ENCODE data around the gene PLA2G2D.

The PLA2G2D gene

GRCh38 chr1:20086800-20087199, 32.5 kb downstream of the PLA2G2D start:
- no peak for DNase-seq (ENCODE audit: low read depth)

DNA sequence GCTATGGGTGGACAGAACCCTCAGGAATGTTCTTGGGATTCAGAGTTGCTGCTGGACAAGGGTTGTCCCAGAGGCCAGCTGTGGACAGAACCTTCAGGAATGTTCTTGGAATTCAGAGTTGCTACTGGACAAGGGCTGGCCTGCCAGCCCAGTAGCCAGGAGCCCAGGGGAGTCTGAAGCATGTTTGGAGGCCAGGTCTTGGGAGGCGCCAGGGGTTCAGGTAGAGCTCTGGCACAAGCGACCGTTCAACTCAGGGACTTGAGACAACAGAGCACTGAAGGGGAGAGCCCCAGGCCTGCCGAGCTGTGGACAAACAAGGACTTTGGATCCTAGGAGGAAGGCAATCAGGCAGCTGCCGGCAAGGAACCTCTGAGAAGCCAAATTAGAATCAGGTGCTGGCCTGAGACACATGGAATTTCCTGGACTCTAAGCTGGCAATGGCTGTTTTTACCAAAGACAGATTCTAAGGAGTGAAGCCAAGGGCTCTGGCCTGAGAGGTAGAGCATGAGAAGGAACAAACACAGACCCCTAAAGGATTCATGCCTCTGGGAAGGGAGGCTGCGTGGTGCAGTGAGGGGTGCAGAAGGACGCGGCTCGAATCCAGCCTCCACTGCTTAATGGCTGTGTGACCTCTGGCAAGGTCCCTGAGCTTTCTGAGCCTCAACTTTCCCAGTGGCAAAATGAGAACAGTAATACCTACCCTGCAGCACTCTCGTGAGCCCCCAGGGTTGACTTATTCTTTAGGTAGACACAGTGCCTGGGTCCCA, 36.0 kb downstream of the PLA2G2D start:
- DNase-seq (ENCODE audit: low read depth): no peak

- DNase-seq (ENCODE audit: low read depth): no peak
Measured at GRCh38 chr1:20082772-20083171, 36.6 kb downstream of the PLA2G2D start.

- DNase-seq (ENCODE audit: low read depth): no peak
Measured at GRCh38 chr1:20081353-20081810, 38.0 kb downstream of the PLA2G2D start.

DNA sequence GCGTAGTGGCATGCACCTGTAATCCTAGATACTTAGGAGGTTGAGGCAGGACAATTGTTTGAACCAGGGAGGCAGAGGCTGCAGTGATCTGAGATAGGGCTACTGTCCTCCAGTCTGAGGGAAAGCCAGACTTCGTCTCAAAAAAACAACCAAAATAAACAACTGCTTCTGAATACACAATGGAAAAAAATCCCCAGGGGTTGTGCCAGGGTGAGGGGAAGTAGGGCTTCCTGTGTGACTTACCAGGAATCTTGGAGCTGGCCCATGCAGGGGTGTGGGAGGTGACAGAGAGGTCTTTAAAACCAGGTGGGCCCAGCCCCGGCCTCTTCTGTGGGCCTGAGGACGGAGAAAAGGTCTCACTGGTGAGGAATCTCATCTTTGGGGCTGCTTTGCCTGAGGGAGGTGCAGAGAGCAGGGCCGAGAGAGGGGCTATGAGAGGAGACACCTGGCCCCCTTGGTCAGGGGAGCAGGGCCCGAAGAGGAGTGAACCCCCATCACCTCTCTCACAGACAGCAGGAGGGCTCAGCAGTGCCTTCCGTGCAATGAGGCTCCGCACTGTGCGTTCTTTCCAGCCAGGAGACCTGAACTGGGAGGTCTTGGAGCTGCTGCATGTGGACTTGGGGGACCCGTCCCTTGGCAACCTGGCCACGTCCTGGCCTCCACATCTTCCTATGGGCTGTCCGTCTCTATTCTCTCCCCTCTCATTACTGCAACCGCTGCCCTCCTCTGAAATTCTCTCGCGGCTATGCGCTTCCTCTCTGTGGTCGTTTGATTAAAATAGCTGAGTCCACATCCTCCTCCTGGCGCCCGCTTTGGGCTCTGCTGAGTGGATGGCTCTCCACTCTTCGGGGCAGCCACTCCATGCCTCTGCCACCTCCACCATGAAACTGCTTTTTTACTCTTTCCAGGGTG, 38.6 kb downstream of the PLA2G2D start:
- DNase-seq (ENCODE audit: low read depth): no peak

DNA sequence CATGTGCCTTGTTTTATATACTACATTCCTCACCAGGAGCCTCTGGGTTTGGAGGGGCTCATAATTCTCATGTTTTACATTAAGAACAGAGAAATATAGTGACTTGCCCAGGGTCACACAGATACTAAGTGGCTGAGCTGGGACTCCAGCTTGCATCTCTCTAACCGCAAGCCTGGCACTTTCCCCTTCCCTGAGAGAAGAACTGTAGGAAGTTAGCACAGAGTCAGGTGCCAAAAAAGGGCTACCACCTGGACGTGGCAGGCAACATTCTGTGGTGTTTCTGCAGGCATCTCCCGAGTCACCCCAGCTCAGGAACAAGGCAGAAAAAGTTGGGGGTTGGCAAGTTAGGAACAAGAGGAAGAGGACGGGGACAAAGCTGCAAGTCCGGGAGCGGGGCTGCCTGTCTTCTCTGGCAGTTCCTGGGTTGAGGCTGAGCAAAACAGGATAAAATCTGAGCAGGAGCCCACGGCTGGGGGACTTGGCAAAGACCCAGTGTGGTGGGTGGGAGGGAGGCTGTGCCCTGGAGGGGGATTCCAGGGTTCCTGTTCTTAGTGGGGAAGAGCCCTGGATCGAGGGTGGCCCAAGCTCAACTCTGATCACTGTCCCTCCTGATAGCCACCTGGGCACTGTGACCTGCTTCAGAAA, 39.6 kb downstream of the PLA2G2D start:
- no peak for DNase-seq (ENCODE audit: low read depth)

- no peak for DNase-seq (ENCODE audit: low read depth)
Measured at GRCh38 chr1:20078711-20079110, 40.6 kb downstream of the PLA2G2D start.

- DNase-seq (ENCODE audit: low read depth): no peak
Measured at GRCh38 chr1:20078171-20078651, 41.1 kb downstream of the PLA2G2D start.

DNA sequence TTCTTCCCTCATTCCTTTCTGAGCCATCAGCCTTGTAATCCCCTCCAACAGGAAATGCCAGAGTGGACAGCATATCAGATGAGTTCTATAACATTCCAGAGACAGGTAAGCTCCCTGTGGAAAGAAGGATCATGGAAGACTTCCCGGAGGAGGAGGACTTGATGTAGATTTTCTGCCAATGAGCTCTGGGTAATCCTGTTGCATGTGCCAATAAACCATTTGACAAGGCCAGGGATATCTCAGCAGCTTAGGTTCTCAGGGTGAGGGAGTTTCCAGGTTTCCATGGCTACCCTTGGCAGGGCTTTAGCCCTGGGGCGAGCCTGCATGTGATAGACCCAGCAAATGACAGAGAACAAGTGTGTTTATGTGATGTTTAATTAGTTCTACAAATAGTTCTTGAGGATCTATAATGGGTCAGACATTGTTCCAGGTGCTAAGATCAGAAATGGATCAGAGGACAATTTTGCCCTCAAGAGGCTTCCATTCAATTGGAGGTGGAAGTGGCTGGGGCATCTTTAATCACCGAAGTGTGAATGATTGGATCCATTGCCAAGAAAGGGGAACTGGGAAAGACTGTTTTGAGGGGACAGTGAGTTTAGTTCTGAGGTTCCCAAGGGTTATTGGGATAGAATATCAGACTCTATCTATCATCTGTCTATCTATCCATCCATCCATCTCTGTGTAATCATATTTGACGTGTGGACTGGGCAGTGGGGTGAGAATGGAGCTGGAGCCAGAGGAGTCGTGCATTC, 42.5 kb downstream of the PLA2G2D start:
- no peak for DNase-seq (ENCODE audit: low read depth)

DNA sequence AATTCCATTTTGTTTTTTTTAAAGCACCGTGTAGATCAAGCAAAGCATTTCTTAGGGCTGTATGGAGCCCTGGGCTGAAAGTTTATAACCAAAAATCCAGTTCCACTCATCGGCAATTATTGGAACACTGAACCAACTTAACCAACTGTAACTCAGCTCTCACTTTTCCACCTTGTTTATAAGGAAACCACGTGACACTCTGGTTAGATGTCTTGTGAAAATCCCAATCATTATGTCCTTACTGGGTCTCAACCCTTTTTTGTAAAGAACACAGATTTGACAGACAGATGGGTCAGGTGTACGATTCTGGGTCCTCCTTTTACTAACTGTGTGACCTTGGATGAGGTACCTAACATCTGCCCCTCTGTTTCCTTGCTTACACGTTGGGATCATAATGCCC, 43.1 kb downstream of the PLA2G2D start:
- no peak for DNase-seq (ENCODE audit: low read depth)

- DNase-seq (ENCODE audit: low read depth): no peak
Measured at GRCh38 chr1:20075345-20075744, 44.0 kb downstream of the PLA2G2D start.

DNA sequence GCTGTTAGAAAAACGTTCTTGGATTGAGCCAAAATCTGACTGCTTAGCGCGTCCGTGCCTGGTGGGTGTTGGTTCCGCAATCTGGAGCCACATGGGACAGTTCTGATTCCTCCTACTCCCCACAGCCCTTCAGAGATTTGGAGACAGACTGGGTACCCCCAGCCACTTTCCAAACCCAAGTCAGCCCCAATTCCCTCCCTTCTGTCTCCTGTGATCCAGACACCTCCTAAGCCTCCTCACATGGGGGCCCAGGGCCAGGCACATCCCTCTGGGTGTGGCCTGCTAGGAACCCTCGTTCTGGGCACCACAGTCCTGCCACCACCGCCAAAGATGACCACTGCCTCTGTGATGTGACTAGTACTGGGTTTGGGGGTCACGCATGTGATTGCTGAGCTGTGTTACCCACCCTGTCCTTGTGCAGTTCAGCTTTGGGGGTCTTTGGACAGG, 44.6 kb downstream of the PLA2G2D start:
- no peak for DNase-seq (ENCODE audit: low read depth)

- DNase-seq (ENCODE audit: low read depth): peak; percentile 21
Measured at GRCh38 chr1:20074055-20074724, 45.1 kb downstream of the PLA2G2D start.

GRCh38 chr1:20073256-20073655, 46.1 kb downstream of the PLA2G2D start:
- DNase-seq (ENCODE audit: low read depth): no peak

- DNase-seq (ENCODE audit: low read depth): no peak
Measured at GRCh38 chr1:20072771-20073170, 46.6 kb downstream of the PLA2G2D start.

DNA sequence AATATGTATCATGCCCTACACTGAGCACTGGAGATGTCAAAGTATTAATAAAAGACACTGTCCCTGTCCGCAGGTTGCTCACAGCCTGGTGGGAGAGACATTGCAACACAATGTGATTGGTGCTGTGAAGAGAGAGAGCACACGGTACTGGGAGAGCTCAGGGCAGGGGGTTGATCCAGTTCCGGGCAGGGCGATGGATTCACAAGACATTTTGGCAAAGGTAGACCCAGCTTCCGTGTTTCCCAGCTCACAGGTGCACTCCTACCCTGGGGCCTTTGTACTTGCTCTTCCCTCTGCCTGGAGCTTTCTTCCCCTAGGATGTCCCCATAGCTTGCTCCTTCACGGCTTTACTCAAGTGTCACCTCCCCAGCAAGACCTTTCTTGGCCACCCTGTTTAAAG, 47.9 kb downstream of the PLA2G2D start:
- DNase-seq (ENCODE audit: low read depth): no peak

DNA sequence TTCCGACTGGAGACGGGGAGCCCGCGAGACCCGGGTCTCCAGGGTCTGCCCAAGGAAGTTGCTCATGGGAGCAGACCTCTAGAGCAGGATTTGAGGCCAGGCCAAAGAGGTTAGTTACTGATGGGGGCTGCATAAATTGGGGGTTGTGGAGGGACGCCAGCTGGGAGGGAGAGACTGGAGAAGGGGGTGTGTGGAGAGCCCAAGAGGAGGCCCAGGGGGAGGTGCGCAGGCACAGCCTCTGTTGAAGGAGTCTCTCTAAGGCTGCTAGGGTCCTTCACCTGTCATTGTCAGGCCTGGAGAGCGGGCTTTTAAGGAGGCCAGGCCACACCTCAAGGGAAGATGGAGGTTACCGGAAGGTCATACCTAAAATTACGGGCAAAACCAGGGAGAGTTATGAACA, 49.0 kb downstream of the PLA2G2D start:
- no peak for DNase-seq (ENCODE audit: low read depth)

DNA sequence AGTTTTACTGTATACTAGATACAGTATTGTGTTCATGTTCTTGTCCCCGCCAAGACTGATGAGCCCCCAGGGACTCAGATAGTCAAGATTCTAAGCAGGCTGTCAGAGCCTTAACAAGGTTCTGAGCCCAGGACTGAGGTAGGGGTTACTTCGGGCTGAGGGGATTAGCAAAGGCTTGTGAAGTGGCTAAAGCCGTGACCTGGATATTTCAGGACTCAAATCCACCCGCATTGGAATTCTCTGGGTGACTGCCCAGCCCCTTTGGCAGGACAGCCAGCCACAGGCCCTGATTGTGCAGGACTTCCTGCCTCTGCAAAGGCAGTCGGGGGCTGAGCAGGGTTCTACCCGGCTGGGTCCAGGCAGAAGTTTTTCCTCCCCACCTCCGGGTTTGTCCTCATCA, 49.5 kb downstream of the PLA2G2D start, which contains the start of gene PLA2G5:
Gene PLA2G5, plus strand, starts transcription at position 321 of the 400 bp plus-strand sequence. CDS start 14,637 bp downstream, outside the sequence.
- DNase-seq (ENCODE audit: low read depth): peak; percentile 53

DNA sequence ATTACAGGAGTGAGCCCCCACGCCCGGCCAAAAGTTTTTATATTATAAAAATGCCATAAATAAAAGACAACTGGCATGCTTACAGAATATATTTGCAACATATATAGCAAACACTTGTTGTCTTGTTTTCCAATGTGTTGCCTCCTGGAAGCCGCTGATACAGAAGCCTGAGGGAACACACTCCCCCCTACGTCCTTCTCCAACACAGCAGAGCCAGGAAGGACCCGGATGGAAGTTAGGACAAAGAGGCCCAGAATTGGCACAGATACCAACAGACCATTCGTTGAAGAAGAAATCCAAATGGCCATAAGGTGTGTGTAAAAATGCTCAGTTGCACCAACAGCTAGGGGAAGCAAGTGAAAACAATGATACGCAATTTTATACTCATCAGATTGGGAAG, 50.6 kb downstream of the PLA2G2D start:
- no peak for DNase-seq (ENCODE audit: low read depth)

DNA sequence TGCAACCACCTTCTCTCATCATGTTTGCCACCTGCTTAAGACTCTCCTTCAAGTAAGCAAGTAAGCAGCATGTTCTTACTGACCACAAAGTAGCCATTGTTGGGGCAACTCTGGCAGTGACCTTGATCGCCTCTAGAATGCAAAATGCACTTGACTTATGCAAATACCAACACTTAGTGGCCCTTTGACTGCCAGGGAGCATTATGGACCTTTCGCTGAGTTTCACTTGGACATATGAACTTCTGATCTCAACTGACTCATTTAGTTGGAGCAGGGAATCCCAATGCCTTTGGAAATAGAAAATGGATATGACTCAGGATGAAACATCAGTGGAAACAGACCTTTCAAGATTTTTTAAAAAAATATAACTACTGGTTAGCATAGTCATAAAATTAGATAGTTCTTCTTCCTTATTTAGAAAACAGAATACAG, 55.5 kb downstream of the PLA2G2D start:
- DNase-seq (ENCODE audit: low read depth): peak; percentile 89

All from EH (cell line).